HepG2 (cell line): ENCODE results near the gene NFKBIA. TPM values are rescaled to one million over a fixed set of nuclear protein-coding genes. Genes with fewer than 3 reads are reported as not detected.

Source experiments
- BHLHE40 ChIP-seq: IDR thresholded peaks from 2 replicates; pipeline ENCODE4 v1.6.1; 2011; ENCODE audit warnings: low read length, improper control_type of control experiment
- BRCA1 ChIP-seq: sonication (generic); formaldehyde crosslinking; IDR thresholded peaks from 2 replicates; pipeline ENCODE4 v1.4.0; 2020; ENCODE audit warnings: missing genetic modification reagents
- BRF2 ChIP-seq: sonication (generic); formaldehyde crosslinking; IDR thresholded peaks from 2 replicates; pipeline ENCODE4 v1.8.1; 2022; ENCODE audit warnings: mild to moderate bottlenecking, missing genetic modification reagents
- CHD4 ChIP-seq: fragments of 200-600 bp; sonication (generic); IDR thresholded peaks from 2 replicates; pipeline ENCODE4 v1.7.0; 2017; ENCODE audit warnings: mild to moderate bottlenecking, low read length, borderline replicate concordance
- GFI1 ChIP-seq: sonication (generic); formaldehyde crosslinking; IDR thresholded peaks from 2 replicates; pipeline ENCODE4 v1.5.0; 2020; ENCODE audit warnings: missing genetic modification reagents, mild to moderate bottlenecking, borderline replicate concordance
- GMEB2 ChIP-seq: IDR thresholded peaks from 2 replicates; pipeline ENCODE4 v1.6.1; 2016; ENCODE audit warnings: missing biosample characterization, missing genetic modification reagents, low read depth
- KDM1A ChIP-seq: IDR thresholded peaks from 2 replicates; pipeline ENCODE4 v1.6.1; 2016; ENCODE audit warnings: missing compliant biosample characterization
- RAD51 ChIP-seq: fragments of 450-650 bp; IDR thresholded peaks from 2 replicates; pipeline ENCODE4 v1.6.1; 2016; ENCODE audit warnings: borderline replicate concordance
- SIN3B ChIP-seq: fragments of 150-350 bp; IDR thresholded peaks from 2 replicates; pipeline ENCODE4 v1.6.1; 2014; ENCODE audit warnings: low read length
- SPEN ChIP-seq: sonication (generic); formaldehyde crosslinking; IDR thresholded peaks from 2 replicates; pipeline ENCODE4 v1.5.1; 2020; ENCODE audit warnings: low read depth, mild to moderate bottlenecking, missing genetic modification reagents
- STAT5B ChIP-seq: sonication (generic); formaldehyde crosslinking; IDR thresholded peaks from 2 replicates; pipeline ENCODE4 v1.4.0; 2020; ENCODE audit warnings: missing genetic modification reagents
- ZBTB40 ChIP-seq, 2 experiments: fragments of 450-650 bp in 1 of 2; sonication (generic) in 1 of 2; formaldehyde crosslinking in 1 of 2; IDR thresholded peaks; 2 replicates each; pipeline versions ENCODE4 v1.6.1 to v1.8.0; 2016 to 2022; ENCODE audit warnings: antibody characterized with exemption in 1 of 2, mild to moderate bottlenecking in 1 of 2, missing genetic modification reagents in 1 of 2
- ZNF12 ChIP-seq: sonication (generic); formaldehyde crosslinking; IDR thresholded peaks from 2 replicates; pipeline ENCODE4 v1.5.0; 2020; ENCODE audit warnings: missing genetic modification reagents
- ZNF329 ChIP-seq: sonication (generic); formaldehyde crosslinking; IDR thresholded peaks from 2 replicates; pipeline ENCODE4 v1.9.0; 2021; ENCODE audit warnings: low read depth, mild to moderate bottlenecking, missing genetic modification reagents
- ZNF652 ChIP-seq: IDR thresholded peaks from 2 replicates; pipeline ENCODE4 v1.6.1; 2016; ENCODE audit warnings: low read depth, borderline replicate concordance
- ZNF816 ChIP-seq: sonication (generic); formaldehyde crosslinking; IDR thresholded peaks from 2 replicates; pipeline ENCODE4 v1.8.0; 2022; ENCODE audit warnings: missing genetic modification reagents, mild to moderate bottlenecking, borderline replicate concordance
- ZNF883 ChIP-seq: sonication (generic); formaldehyde crosslinking; IDR thresholded peaks from 2 replicates; pipeline ENCODE4 v1.5.1; 2020; ENCODE audit warnings: mild to moderate bottlenecking, missing genetic modification reagents; ENCODE audit errors: not compliant biosample characterization
- polyA plus RNA-seq, 8 experiments: library from polyadenylated mRNA; depleted of rRNA in 3 of 8; stranded (reverse) in 7 of 8; unstranded in 1 of 8; fragments of >200 nt; fragmentation: Illumina TruSeq in 4 of 8; extraction: Trizol in 4 of 8; gene quantifications; 2 replicates each; pipeline versions ENCODE4 v1.2.1 to v1.2.3, GENCODE V29; 2011 to 2016; ENCODE audit warnings: low read depth in 4 of 8, missing spikeins in 1 of 8, mixed read lengths in 1 of 8; ENCODE audit not compliant: insufficient read depth in 1 of 8
- total RNA-seq, 5 experiments: library from RNA; depleted of rRNA; stranded (reverse); fragments of >200 nt; fragmentation: Illumina TruSeq; extraction: Trizol; gene quantifications; 2 replicates each; pipeline ENCODE4 v1.2.3, GENCODE V29; 2016; ENCODE audit warnings: low read depth in 1 of 5

Gene NFKBIA
- total and polyA plus RNA-seq, 2 of the 13 experiments (the other 11 are each of a cell fraction or from before 2014, with no cell fraction given), result 197 to 319 TPM

- TF ChIP-seq RAD51 (no peak), BRF2 (CRISPR knock-in tag) (no peak), SIN3B (no peak), ZNF652 (CRISPR knock-in tag) (peak; percentile 52; the same call in 1 of the 2 replicates), ZNF816 (CRISPR knock-in tag) (peak; percentile 87; the same call in 1 of the 2 replicates), KDM1A (peak; percentile 61), CHD4 (no peak; the same call in 1 of the 2 replicates), ZBTB40 (IDR thresholded peaks at IDR 0.05) (no peak), ZBTB40 (CRISPR knock-in tag; IDR thresholded peaks at IDR 0.05) (peak; percentile 89), ZNF883 (CRISPR knock-in tag) (peak; percentile 90), STAT5B (CRISPR knock-in tag) (peak; percentile 77; the same call in 1 of the 2 replicates), GMEB2 (CRISPR knock-in tag) (no peak), BRCA1 (CRISPR knock-in tag) (0 out of 2 replicates have a peak, but pooled peaks have one; percentile 39), BHLHE40 (peak; percentile 62), ZNF329 (CRISPR knock-in tag) (no peak), SPEN (CRISPR knock-in tag) (peak; percentile 90), GFI1 (CRISPR knock-in tag) (no peak; the same call in 1 of the 2 replicates), ZNF12 (CRISPR knock-in tag) (peak; percentile 76; the same call in 1 of the 2 replicates)
Observed at GRCh38 chr14:35365130-35366055, 39.2 kb downstream of the NFKBIA start (continued).
